Stimulated activated CD4-positive, alpha-beta T cell treated with anti-CD3 and anti-CD28 coated beads, TNF-alpha, amount 100 ng/mL, for 24 hours (primary cell): ENCODE data around the gene KPNA3.
A peak's percentile ranks its signal among the peaks of the same experiment; 100 is the strongest.

Source experiments
- DNase-seq, 3 experiments: peaks; one replicate each; pipeline ENCODE4 v3.0.0-alpha.2; 2020; ENCODE audit warnings: low read depth in 3 of 3

The KPNA3 gene

GRCh38 chr13:49679246-49679645, 113.2 kb downstream of the KPNA3 start:
- no peak for DNase-seq

- no peak for DNase-seq
Observed at GRCh38 chr13:49678191-49678914, 114.1 kb downstream of the KPNA3 start.

- DNase-seq = no peak
Observed at GRCh38 chr13:49676581-49677298, 115.7 kb downstream of the KPNA3 start.

DNA sequence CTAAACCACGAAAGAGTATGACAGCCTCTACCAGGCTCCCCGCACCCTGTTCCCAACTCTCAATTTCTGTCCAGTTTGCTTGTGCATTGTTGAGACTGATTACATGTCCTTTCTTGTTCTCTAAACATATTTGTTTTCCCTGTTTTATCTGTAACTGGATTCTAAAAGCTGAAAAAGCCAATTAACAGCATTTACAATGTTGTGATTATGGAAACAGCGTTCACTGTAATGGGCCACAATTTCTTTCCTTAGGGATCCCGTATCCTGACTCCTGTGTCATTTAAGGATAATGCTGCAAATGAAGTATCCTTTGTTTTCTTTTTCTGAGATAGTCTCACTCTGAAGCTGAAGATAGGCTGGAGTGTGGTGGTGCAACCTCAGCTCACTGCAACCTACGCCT, 121.7 kb downstream of the KPNA3 start:
- DNase-seq = no peak

GRCh38 chr13:49669735-49670309, 122.7 kb downstream of the KPNA3 start:
- no peak for DNase-seq

DNA sequence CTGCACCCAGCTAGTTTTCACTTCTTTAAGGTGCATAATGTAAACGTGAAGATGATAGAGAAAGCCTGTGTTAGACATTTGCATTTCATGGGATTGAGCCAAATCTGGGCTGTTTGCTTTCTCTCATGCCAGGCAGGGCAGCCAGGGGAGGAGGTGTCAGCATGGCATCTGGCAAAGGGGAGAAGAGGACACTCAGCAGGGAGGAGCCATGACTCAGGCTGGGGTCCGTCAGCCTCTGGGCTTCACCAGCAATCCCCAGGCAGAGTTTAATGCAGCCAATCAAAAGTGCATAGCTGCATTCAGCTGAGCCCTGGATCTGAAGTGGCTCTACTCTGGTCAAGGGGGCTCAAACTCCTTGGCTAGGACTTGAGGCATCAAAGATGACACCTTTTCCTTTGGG, 124.7 kb downstream of the KPNA3 start:
- no peak for DNase-seq

- DNase-seq = no peak
Observed at GRCh38 chr13:49664606-49665005, 127.9 kb downstream of the KPNA3 start.

DNA sequence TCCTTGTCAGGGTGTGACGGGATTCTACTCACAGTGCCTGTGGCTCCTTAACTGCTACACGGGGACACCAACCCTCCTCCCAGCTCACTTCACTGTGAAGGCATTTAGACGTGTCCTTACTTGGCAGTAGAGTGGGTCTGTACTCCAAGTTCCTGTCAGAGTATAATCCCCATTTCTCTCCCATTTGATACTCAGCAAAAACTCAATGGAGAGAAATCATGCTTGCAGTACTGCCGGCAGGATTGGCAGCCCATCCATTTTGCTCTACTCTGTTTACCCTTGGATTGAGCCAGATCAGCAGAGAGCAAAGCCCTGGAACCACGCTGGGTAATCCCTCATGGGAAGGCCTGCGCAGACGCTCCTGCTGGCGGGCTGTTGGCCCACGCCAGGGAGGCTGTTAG, 135.2 kb downstream of the KPNA3 start:
- DNase-seq = no peak

GRCh38 chr13:49655906-49656305, 136.6 kb downstream of the KPNA3 start:
- no peak for DNase-seq

GRCh38 chr13:49654011-49654410, 138.5 kb downstream of the KPNA3 start:
- no peak for DNase-seq

- DNase-seq = no peak
Observed at GRCh38 chr13:49653478-49653877, 139.0 kb downstream of the KPNA3 start.

GRCh38 chr13:49652355-49653305, 139.9 kb downstream of the KPNA3 start:
- DNase-seq = peak in 1 of 3 experiments; percentile 15

- no peak for DNase-seq
Observed at GRCh38 chr13:49651570-49652354, 140.7 kb downstream of the KPNA3 start.

DNA sequence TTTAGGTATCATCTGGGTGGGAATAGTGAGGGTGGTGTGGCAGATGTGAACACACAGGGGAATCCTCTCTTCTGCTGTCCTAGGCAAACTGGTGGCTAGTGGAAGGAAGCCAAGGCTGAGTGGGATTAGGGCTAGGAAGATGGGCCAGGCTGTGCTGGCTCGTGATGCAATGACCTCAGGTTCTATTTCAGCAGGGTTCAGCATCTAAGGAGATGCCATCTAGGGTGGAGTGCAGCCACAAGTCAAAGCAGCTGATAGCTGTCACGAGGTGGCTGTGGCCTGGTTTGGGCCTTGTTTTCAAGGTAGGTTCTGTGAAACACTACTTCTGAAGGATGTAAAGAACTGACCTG, 142.5 kb downstream of the KPNA3 start:
- DNase-seq = no peak
